ENCODE data around the gene GTF2H4.

Gene GTF2H4

GRCh38 chr6:30881392-30882203, 26.4 kb upstream of the GTF2H4 start:
- Histone ChIP-seq H3K36me3 (ENCODE audit: control insufficient read depth, insufficient read depth, low read length) (no peaks in the 10 kb centered on the region), H3K4me3 (ENCODE audit: low read depth, low read length) (peak overlapping the region; percentile 72), H3K79me2 (peaks cover 12% of the 10 kb centered on the region), H3K27ac (peak overlapping the region; percentile 100), H3K9me3 (ENCODE audit: control insufficient read depth, low read length) (no peaks in the 10 kb centered on the region), H3K9ac (peak overlapping the region; percentile 78), H3K27me3 (ENCODE audit: control insufficient read depth, insufficient read depth, low read length) (no peaks in the 10 kb centered on the region), H2AFZ (peak overlapping the region; percentile 89), H3K4me1 (peaks cover 55% of the 10 kb centered on the region), H3K4me2 (ENCODE audit: low read length) (peak overlapping the region; percentile 99)
- no peak for TF ChIP-seq CTCF (IDR thresholded peaks at IDR 0.05)

GRCh38 chr6:30882204-30882758, 25.7 kb upstream of the GTF2H4 start:
- H3K4me1 ChIP-seq, result peaks cover 56% of the 10 kb centered on the region
- peak overlapping the region; percentile 89 for H2AFZ ChIP-seq
- peak overlapping the region; percentile 72 for H3K4me3 ChIP-seq (ENCODE audit: low read depth, low read length)
- no peaks in the 10 kb centered on the region for H3K9me3 ChIP-seq (ENCODE audit: control insufficient read depth, low read length)
- no peak for TF ChIP-seq CTCF (IDR thresholded peaks at IDR 0.05)
- H3K27ac ChIP-seq, result peak overlapping the region; percentile 100
- peaks cover 16% of the 10 kb centered on the region for H3K79me2 ChIP-seq
- H3K4me2 ChIP-seq (ENCODE audit: low read length), result peak overlapping the region; percentile 99
- H3K36me3 ChIP-seq (ENCODE audit: control insufficient read depth, insufficient read depth, low read length), result no peaks in the 10 kb centered on the region
- H3K9ac ChIP-seq, result peak overlapping the region; percentile 78
- H3K27me3 ChIP-seq (ENCODE audit: control insufficient read depth, insufficient read depth, low read length), result no peaks in the 10 kb centered on the region

- H3K4me1 ChIP-seq, result peaks cover 56% of the 10 kb centered on the region
- H3K9ac ChIP-seq, result peak overlapping the region; percentile 97
Measured at GRCh38 chr6:30882759-30883684, 25.0 kb upstream of the GTF2H4 start.

More at GRCh38 chr6:30882759-30883684, 25.0 kb upstream of the GTF2H4 start:
- no peaks in the 10 kb centered on the region for H3K9me3 ChIP-seq (ENCODE audit: control insufficient read depth, low read length)
- no peak for TF ChIP-seq CTCF (IDR thresholded peaks at IDR 0.05)
- H3K4me3 ChIP-seq (ENCODE audit: low read depth, low read length), result peak overlapping the region; percentile 72
- no peaks in the 10 kb centered on the region for H3K36me3 ChIP-seq (ENCODE audit: control insufficient read depth, insufficient read depth, low read length)
- peak overlapping the region; percentile 89 for H2AFZ ChIP-seq
- peaks cover 16% of the 10 kb centered on the region for H3K79me2 ChIP-seq
- H3K27ac ChIP-seq, result peak overlapping the region; percentile 100
- peak overlapping the region; percentile 99 for H3K4me2 ChIP-seq (ENCODE audit: low read length)
- no peaks in the 10 kb centered on the region for H3K27me3 ChIP-seq (ENCODE audit: control insufficient read depth, insufficient read depth, low read length)
